Mucosa of stomach (tissue), 1 donor: ENCODE results near the gene RAB11B.
A peak's percentile ranks its signal among the peaks of the same experiment; 100 is the strongest.
"Not testable (repeated sequence)": the region's sequence is repeated elsewhere in the genome, so short reads cannot be mapped to it uniquely, and the experiment has no call there.

Experiments used
- H3K27me3 ChIP-seq: one replicate; pipeline ENCODE4 v1.7.0; 2013; ENCODE audit warnings: mild to moderate bottlenecking, low read length; ENCODE audit not compliant: control insufficient read depth, insufficient read depth
- H3K36me3 ChIP-seq: one replicate; pipeline ENCODE4 v1.7.0; 2013; ENCODE audit warnings: low read length; ENCODE audit not compliant: control insufficient read depth, insufficient read depth
- H3K4me1 ChIP-seq: one replicate; pipeline ENCODE4 v1.7.0; 2013; ENCODE audit warnings: mild to moderate bottlenecking, low read length; ENCODE audit not compliant: control insufficient read depth, insufficient read depth
- H3K4me3 ChIP-seq: one replicate; pipeline ENCODE4 v1.7.0; 2013; ENCODE audit warnings: low read length
- H3K9ac ChIP-seq: one replicate; pipeline ENCODE4 v1.7.0; 2013; ENCODE audit warnings: mild to moderate bottlenecking, low read length, moderate library complexity
- H3K9me3 ChIP-seq: one replicate; pipeline ENCODE4 v1.7.0; 2013; ENCODE audit warnings: mild to moderate bottlenecking, low read length, moderate library complexity; ENCODE audit not compliant: control insufficient read depth
- donor health status: Pancreatic carcinoma.

Gene RAB11B

DNA sequence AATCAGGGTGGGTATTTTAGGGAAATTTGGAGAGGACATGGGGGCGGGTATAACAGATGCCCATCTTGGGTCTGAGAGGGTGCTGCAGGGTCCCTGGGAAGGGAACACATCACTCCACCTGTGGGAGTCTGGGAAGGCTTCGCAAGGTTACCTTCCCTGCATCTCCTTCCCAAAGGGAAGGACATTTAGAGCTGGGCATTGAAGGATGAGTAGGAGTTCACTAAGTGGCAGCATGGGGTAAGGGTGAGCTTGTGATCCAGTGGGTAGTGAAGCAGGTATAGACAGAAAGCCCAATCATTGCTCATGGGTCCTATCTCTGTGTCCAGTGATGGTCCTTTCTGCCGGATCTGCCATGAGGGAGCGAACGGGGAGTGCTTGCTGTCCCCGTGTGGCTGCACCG is 36.1 kb downstream of the RAB11B start:
- Histone ChIP-seq H3K9me3 (no peaks in the 10 kb centered on the region), H3K4me3 (no peak overlapping the region), H3K4me1 (peaks cover 23% of the 10 kb centered on the region), H3K9ac (no peak overlapping the region), H3K27me3 (no peaks in the 10 kb centered on the region), H3K36me3 (peaks cover 6% of the 10 kb centered on the region)

DNA sequence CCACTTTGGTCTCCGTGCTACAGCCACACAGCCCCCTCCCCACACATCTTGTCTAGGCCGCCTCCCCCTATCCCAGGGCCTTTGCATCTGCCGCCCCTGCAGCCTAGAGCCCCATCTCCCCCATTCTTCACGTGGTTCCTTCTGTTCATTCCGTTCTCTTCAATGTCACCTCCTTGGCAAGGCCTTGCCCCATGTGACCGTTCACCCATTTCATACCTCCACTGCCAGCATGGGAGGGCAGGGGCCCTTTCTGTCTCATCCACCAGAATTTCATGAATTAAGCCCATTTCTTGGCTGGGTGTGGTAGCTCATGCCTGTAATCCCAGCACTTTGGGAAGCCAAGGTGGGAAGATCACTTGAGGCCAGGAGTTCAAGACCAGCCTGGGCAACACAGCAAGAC is 38.9 kb downstream of the RAB11B start:
- Histone ChIP-seq H3K9me3 (no peaks in the 10 kb centered on the region), H3K4me1 (peaks cover 9% of the 10 kb centered on the region), H3K9ac (no peak overlapping the region), H3K27me3 (no peaks in the 10 kb centered on the region), H3K36me3 (peaks cover 6% of the 10 kb centered on the region), H3K4me3 (no peak overlapping the region)

DNA sequence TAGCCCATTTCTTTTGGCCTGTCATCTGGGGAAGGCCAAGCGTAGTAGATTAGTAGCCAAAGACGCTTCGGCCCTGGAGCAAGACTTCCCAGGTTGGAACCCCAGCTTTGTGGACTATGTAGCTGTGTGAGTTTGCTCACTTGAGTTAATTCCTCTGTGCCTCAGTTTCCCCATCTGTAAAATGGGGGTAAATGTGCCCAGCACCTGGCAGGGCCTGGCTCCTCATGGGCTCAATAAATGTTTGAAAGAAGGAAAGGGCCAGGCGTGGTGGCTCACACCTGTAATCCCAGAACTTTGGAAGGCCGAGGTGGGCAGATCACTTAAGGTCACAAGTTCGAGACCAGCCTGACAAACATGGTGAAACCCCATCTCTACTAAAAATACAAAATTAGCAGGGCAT is 39.7 kb downstream of the RAB11B start:
- Histone ChIP-seq H3K4me1 (peaks cover 10% of the 10 kb centered on the region), H3K9ac (no peak overlapping the region), H3K27me3 (no peaks in the 10 kb centered on the region), H3K36me3 (peaks cover 6% of the 10 kb centered on the region), H3K4me3 (no peak overlapping the region), H3K9me3 (no peaks in the 10 kb centered on the region)

DNA sequence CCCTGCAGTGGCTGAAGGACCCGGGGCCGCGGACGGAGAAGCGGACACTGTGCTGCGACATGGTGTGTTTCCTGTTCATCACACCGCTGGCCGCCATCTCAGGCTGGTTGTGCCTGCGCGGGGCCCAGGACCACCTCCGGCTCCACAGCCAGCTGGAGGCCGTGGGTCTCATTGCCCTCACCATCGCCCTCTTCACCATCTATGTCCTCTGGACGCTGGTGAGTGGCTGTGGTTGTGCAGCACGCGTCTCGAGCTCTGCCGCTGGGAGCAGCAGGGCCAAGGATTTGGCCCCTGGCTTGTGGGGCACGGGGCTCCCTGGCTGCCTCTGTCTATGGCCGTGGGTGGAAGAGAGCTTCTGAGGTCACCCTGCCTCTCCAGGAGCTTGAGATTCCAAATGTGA is 40.5 kb downstream of the RAB11B start:
- Histone ChIP-seq H3K27me3 (no peaks in the 10 kb centered on the region), H3K36me3 (peaks cover 6% of the 10 kb centered on the region), H3K4me3 (no peak overlapping the region)

DNA sequence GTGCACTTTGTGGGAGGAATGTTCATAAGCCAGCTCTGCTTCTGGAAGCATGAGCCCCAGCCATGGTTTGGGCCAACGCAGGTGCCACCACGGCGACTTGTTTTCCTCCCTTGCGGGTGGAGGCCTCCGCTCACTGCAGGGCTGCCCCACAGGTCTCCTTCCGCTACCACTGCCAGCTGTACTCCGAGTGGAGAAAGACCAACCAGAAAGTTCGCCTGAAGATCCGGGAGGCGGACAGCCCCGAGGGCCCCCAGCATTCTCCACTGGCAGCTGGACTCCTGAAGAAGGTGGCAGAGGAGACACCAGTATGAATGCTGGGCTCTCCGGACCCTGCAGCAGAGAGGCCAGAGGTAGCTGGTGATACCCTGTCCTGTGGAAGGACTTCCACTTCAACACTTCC is 48.1 kb downstream of the RAB11B start:
- Histone ChIP-seq H3K9ac (no peak overlapping the region), H3K4me1 (peaks cover 15% of the 10 kb centered on the region), H3K27me3 (no peaks in the 10 kb centered on the region), H3K36me3 (no peaks in the 10 kb centered on the region), H3K4me3 (no peak overlapping the region), H3K9me3 (no peaks in the 10 kb centered on the region)

More for the DNA sequence above, 40.5 kb downstream of the RAB11B start:
- no peaks in the 10 kb centered on the region for H3K9me3 ChIP-seq
- H3K9ac ChIP-seq = no peak overlapping the region
- H3K4me1 ChIP-seq = peaks cover 15% of the 10 kb centered on the region

DNA sequence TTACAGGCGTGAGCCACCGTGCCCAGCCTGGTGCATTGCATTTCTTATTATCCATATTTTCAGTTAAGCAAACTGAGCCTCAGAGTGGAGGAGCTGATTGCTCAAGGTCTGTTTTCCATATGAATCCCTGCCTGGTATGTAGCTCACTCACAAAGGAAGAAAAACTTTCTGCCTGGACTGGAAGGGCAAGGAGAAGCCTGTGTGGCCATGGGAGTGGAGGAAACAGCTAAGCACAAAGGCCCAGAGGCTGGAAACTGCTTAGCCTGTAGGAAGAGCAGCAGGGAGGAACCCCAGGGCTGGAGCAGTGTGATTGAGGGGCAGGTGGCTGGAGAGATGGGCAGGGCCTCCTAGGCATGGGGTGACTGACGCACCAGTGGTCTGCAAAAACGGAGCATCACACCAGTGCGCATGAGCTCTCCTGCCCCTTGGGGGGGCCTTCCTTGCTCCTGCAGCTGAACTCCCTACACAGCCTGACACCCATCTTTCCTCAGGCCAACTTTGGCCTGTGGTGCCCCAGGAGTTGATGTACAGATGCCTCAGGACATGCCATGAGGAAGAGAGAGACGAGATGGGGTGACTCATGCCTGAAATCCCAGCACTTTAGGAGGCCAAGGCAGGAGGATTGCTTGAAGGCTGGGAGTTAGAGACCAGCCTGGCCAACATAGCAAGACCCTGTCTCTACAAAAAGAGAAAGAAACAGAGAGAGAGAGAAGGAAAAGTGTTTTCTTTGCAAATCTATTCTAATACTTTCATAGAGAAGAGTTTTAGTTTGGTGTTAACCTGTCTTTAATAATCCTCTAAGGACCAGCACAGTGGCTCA is 51.8 kb downstream of the RAB11B start:
- H3K9me3 ChIP-seq = no peaks in the 10 kb centered on the region

DNA sequence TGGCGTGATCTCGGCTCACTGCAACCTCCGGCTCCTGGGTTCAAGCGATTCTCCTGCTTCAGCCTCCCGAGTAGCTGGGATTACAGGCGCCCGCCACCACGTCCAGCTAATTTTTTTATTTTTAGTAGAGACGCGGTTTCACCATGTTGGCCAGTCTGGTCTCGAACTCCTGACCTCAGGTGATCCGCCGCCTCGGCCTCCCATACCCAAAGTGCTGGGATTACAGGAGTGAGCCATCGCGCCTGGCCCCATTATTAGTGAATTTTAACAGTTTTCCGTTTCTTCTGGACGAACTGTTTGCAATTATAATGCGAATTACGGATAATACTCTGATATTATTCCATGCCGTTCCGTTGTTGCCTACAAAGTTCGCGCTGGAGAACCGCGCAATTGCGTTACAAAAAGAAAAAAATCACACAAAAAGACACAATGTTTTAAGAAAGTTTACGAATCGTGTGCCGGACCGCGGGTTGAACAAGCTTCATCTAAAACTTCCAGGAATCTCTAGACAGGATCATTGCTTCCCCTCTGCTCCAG is 54.0 kb downstream of the RAB11B start:
- H3K27me3 ChIP-seq, H3K36me3 ChIP-seq, H3K9me3 ChIP-seq: not testable (repeated sequence)
- Histone ChIP-seq H3K4me1 (peaks cover 24% of the 10 kb centered on the region), H3K9ac (peak overlapping the region; percentile 63), H3K4me3 (peak overlapping the region; percentile 33)

More for the DNA sequence above, 51.8 kb downstream of the RAB11B start:
- Histone ChIP-seq H3K4me3 (no peak overlapping the region), H3K27me3 (no peaks in the 10 kb centered on the region), H3K36me3 (no peaks in the 10 kb centered on the region), H3K4me1 (peaks cover 11% of the 10 kb centered on the region), H3K9ac (no peak overlapping the region)

DNA sequence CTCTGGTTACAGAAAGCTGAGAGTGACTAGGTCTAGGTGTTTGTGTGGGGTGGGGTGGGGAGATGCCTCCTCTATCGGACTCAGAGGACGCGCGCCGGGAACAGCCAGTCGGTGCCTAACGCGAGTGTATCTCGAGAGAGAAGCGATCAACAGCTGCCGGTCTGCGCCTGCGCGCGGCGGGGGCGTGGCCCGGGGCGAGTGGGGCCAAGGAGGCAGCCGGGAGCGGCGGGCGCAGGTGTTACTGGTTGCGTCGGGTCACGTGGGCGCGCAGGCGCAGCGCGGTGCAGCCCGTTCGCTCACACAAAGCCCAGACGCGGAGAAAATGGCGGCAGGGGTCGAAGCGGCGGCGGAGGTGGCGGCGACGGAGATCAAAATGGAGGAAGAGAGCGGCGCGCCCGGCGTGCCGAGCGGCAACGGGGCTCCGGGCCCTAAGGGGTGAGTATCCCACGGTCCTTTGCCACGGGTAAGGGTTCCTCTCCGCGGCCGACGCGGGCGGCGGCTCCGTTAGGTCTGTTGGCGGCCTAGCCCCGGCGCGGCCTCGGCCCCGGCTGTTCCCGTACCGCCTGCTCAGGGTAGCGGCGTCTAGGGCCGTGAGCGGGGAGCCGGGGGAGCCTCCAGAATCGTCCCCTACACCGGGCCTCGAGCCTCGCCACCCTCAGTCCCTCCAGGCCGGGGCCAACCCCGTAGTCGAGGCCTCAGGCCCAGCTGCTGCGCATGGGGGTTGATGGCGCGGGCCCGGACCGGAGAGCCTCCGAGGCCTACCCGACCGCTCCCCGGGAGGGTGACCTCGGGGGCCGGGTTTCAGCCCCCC is 54.7 kb downstream of the RAB11B start, which contains the start of gene HNRNPM:
TSS of gene HNRNPM (plus strand) at position 299 of the 811 bp plus-strand sequence. CDS start at position 323, 24 bp downstream.
- Histone ChIP-seq H3K4me3 (peak within 1 kb of the TSS; percentile 33), H3K4me1 (peaks cover 26% of the 10 kb centered on the region), H3K27me3 (no peaks in the 10 kb centered on the region)

DNA sequence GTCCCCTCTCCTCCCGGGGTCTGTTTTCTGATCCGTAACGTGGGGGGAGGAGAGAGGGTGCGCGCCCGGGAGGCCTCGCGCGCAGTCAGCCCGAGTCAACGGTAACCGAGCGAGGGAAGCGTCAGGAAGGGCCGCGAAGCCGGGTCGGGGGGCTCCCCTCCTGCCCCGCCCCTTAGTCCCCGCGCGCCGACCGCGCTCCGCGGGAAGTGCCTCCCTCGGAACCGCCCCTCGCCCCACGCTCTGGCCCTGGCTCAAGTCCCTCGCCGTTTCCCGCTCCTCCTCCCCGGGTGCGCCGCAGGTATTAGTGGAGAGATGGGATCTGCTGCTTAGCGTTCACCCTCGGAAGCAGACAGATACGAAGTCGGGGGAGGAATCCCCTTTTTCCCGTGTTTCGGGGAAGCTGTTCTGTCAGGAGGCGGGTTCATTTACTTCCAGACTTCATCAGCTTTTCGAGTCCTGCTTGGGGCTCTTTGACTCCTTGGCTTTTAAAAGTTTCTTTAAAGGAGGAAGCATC is 55.4 kb downstream of the RAB11B start:
- Histone ChIP-seq H3K9me3 (no peaks in the 10 kb centered on the region), H3K9ac (peak overlapping the region; percentile 98), H3K36me3 (no peaks in the 10 kb centered on the region), H3K4me3 (peak overlapping the region; percentile 17), H3K27me3 (no peaks in the 10 kb centered on the region), H3K4me1 (peaks cover 29% of the 10 kb centered on the region)

More for the DNA sequence above, 54.7 kb downstream of the RAB11B start, which contains the start of gene HNRNPM:
- Histone ChIP-seq H3K9ac (peak within 1 kb of the TSS; percentile 98), H3K9me3 (no peaks in the 10 kb centered on the region), H3K36me3 (no peaks in the 10 kb centered on the region)

DNA sequence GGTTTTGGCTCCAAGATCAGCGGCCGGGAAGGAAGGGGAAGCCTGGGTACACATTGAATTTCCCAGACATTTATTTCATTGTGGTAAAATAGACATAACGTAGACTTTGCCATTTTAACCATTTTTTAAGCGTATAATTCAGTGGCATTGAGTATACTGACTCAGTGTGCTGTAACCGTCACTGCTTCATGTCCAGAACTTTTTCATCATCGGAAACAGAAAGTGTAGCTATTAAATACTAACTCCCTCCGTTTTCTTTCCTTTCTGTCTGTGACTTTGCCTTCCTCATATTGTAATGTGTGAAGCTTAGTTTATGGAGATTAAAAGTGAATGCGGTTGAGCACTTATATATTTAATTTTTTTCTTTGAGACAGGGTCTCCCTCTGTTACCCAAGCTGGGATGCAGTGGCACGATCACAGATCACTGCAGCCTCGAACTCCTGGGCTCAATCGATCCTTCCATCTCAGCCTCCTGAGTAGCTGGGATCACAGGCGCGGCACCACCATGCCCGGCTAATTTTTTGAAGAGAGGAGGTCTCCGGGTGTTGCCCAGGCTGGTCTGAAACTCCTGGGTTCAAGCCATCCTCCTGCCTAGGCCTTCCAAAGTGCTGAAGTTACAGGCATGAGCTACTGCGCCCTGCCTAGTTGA is 56.0 kb downstream of the RAB11B start:
- Histone ChIP-seq H3K4me1 (peaks cover 30% of the 10 kb centered on the region), H3K4me3 (peak overlapping the region; percentile 17), H3K9ac (peak overlapping the region; percentile 98), H3K27me3 (no peaks in the 10 kb centered on the region), H3K36me3 (no peaks in the 10 kb centered on the region), H3K9me3 (no peaks in the 10 kb centered on the region)

DNA sequence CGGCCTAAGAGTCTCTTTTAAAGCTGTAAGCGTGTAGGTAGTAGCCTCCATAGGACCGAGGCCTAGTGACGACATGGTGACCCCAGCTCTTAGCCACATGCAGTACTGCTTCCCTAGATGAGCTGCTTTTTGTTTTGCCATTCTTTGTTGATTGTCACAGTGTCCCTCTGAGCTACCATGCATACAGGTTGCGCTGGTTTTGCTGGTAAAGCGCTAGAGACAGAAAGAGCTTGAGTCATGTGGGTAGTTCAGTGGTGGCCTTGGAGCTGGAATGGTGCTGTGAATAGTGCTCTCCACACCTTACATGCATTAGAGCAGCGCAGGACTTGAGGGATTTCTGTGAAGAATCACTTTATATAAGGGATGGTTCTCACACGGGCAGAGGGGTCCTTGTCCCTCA is 59.7 kb downstream of the RAB11B start:
- no peaks in the 10 kb centered on the region for H3K9me3 ChIP-seq
- no peak overlapping the region for H3K4me3 ChIP-seq
- H3K27me3 ChIP-seq = no peaks in the 10 kb centered on the region
- peaks cover 61% of the 10 kb centered on the region for H3K4me1 ChIP-seq
- H3K36me3 ChIP-seq = no peaks in the 10 kb centered on the region
- no peak overlapping the region for H3K9ac ChIP-seq
